ENCODE data around the gene GGACT.

GGACT gene

DNA sequence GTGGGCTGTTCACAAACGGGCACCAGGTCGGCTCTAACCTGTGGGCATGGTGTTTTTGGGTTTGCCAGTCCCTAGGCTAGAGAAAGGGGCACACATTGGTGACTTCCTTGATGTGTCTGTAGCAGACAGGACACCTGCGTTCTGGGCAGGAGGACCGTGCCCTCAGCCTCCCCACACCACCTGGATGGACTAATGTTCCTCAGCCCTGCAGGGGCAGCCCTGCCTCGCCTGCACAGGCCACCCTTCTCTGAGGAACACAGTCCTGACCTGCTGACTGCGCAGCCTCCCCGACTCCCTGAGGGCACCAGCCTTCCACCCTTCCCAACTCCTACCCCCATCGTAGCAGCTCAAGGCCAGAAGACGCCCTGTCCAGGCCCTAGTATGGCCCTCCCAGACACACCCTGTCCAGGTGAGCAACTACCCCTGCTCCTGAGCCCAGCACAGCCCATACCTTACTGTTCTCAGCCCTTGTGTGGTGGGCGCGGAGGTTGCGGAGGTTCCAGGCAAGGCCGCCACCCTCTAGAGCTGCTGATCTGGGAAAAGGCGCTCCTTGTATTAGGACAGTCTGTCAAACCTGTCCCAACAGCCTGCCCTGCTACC lies 55.7 kb downstream of the GGACT start:
- TF ChIP-seq CTCF (IDR thresholded peaks at IDR 0.05) = no peak

- no peak for TF ChIP-seq CTCF (IDR thresholded peaks at IDR 0.05)
These were observed 56.4 kb downstream of the GGACT start for GRCh38 chr13:100532090-100532766.

- no peak for TF ChIP-seq CTCF (IDR thresholded peaks at IDR 0.05)
These were observed 57.8 kb downstream of the GGACT start for GRCh38 chr13:100530671-100531213.

- TF ChIP-seq CTCF (IDR thresholded peaks at IDR 0.05) = no peak
These were observed 58.8 kb downstream of the GGACT start for GRCh38 chr13:100529666-100530377.

- no peak for TF ChIP-seq CTCF (IDR thresholded peaks at IDR 0.05)
These were observed 59.8 kb downstream of the GGACT start for GRCh38 chr13:100528820-100529219.

GRCh38 chr13:100528353-100528752 lies 60.2 kb downstream of the GGACT start:
- TF ChIP-seq CTCF (IDR thresholded peaks at IDR 0.05) = no peak

DNA sequence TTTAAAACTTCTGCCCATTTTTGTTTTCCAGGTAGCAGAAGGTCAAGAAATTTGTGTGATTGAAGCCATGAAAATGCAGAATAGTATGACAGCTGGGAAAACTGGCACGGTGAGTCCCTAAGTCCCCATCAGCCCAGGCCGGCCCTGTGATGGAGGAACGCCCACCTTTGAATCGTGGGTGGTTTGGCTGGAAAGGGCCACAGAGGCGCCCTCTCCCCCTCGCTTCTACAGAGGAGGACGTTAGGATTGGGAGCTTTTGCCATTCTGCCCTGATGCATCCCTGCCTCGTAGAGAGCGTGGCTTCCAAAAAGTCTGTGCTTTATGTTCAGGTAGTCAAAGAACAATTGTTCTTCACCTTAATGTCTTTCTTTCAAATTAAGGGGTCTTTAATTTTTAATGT lies 60.9 kb downstream of the GGACT start:
- no peak for TF ChIP-seq CTCF (IDR thresholded peaks at IDR 0.05)
